Thoracic aorta (tissue), 2 donors: ENCODE results near the gene ALCAM. TPM values are rescaled to one million over a fixed set of nuclear protein-coding genes. Genes with fewer than 3 reads are reported as not detected.
A peak's percentile ranks its signal among the peaks of the same experiment; 100 is the strongest.

Source experiments
- ATAC-seq: fragments of 150-250 bp; one replicate; pipeline ENCODE4 v1.8.0; 2017; ENCODE audit warnings: low read depth; ENCODE audit not compliant: insufficient number of reproducible peaks, low FRiP score
- DNase-seq: peaks from one replicate; pipeline ENCODE4 v3.0.0-alpha.2; 2020; ENCODE audit warnings: low spot score
- H3K27ac ChIP-seq, 2 donors: fragments of 200-600 bp; sonication (generic); 1 replicate in 1 of 2; 2 replicates in 1 of 2; pipeline ENCODE4 v1.5.1; 2016; ENCODE audit warnings: mild to moderate bottlenecking in 2 of 2, moderate library complexity in 2 of 2
- H3K27me3 ChIP-seq: fragments of 200-600 bp; sonication (generic); replicated peaks from 2 replicates; pipeline ENCODE4 v1.6.0; 2016; ENCODE audit warnings: mild to moderate bottlenecking; ENCODE audit not compliant: insufficient read depth
- H3K36me3 ChIP-seq: fragments of 200-600 bp; sonication (generic); one replicate; pipeline ENCODE4 v1.5.1; 2016
- H3K4me1 ChIP-seq, 2 donors: fragments of 200-600 bp; sonication (generic); 1 replicate in 1 of 2; 2 replicates in 1 of 2; pipeline versions ENCODE4 v1.5.1 to v1.6.0; 2016; ENCODE audit warnings: low read depth in 2 of 2, mild to moderate bottlenecking in 1 of 2; ENCODE audit not compliant: control insufficient read depth in 1 of 2
- H3K4me3 ChIP-seq: fragments of 200-600 bp; sonication (generic); 2 replicates; pipeline ENCODE4 v1.5.1; 2016; ENCODE audit warnings: mild to moderate bottlenecking
- H3K9me3 ChIP-seq: fragments of 200-600 bp; sonication (generic); 2 replicates; pipeline ENCODE4 v1.5.1; 2016
- CTCF ChIP-seq: fragments of 200-600 bp; sonication (generic); IDR thresholded peaks from one replicate; pipeline ENCODE4 v1.5.1; 2019; ENCODE audit warnings: antibody characterized with exemption
- total RNA-seq, 2 donors: library from RNA; depleted of rRNA; stranded (reverse); fragments of >200 nt; gene quantifications; one replicate each; pipeline versions ENCODE4 v1.1.0 to v1.2.3, GENCODE V29; 2016

Gene ALCAM
- total RNA-seq, 2 donors from 2014 or later, result 109 to 122 TPM

- Histone ChIP-seq H3K27me3 (no peaks in the 10 kb centered on the region), H3K27ac (peak overlapping the region in 1 of 2 donors; percentile 86), H3K4me1 (peaks cover 8 to 27% of the 10 kb centered on the region in 2 donors), H3K4me3 (no peak overlapping the region), H3K36me3 (no peaks in the 10 kb centered on the region), H3K9me3 (no peaks in the 10 kb centered on the region)
- TF ChIP-seq CTCF, result no peak
- DNase-seq, result no peak
- ATAC-seq, result no peak
Measured at GRCh38 chr3:105364128-105364527, 2.6 kb upstream of the ALCAM start.

DNA sequence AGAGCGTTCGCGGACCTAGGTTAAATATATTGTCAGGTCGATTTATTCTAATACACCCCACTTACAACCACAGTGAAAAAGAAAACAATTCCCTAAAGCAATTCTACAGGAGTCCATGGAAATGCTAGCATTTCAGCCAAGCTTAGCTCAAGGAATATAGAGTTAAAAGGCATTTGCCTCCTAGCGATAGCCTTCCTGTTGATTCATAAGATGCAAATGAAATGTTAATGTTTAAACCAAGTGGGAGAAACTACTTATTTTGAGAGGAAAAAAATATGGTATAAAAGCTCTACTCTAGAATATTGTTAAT is 1.7 kb upstream of the ALCAM start:
- DNase-seq (no peak), ATAC-seq (no peak)
- Histone ChIP-seq H3K36me3 (no peaks in the 10 kb centered on the region), H3K27ac (peak overlapping the region; percentile 73 to 86), H3K9me3 (no peaks in the 10 kb centered on the region), H3K4me1 (peaks cover 10 to 23% of the 10 kb centered on the region in 2 donors), H3K4me3 (peak overlapping the region; percentile 88), H3K27me3 (no peaks in the 10 kb centered on the region)
- no peak for TF ChIP-seq CTCF

- TF ChIP-seq CTCF, result no peak
- ATAC-seq (peak; percentile 22), DNase-seq (no peak)
- peaks cover 16 to 27% of the 10 kb centered on the region in 2 donors for H3K4me1 ChIP-seq
- H3K4me3 ChIP-seq, result peak overlapping the region; percentile 88
- H3K27me3 ChIP-seq, result no peaks in the 10 kb centered on the region
- no peaks in the 10 kb centered on the region for H3K9me3 ChIP-seq
- H3K36me3 ChIP-seq, result no peaks in the 10 kb centered on the region
- peak overlapping the region; percentile 73 to 86 for H3K27ac ChIP-seq
Measured at GRCh38 chr3:105365391-105366325, 1.1 kb upstream of the ALCAM start.

- Histone ChIP-seq H3K4me1 (peaks cover 17 to 32% of the 10 kb centered on the region in 2 donors), H3K27me3 (no peaks in the 10 kb centered on the region), H3K36me3 (no peaks in the 10 kb centered on the region), H3K4me3 (peak overlapping the region; percentile 88), H3K27ac (peak overlapping the region; percentile 73 to 86), H3K9me3 (no peaks in the 10 kb centered on the region)
- no peak for DNase-seq
- TF ChIP-seq CTCF, result no peak
- ATAC-seq, result no peak
Measured at GRCh38 chr3:105367063-105367405, 325 bp downstream of the ALCAM start.

DNA sequence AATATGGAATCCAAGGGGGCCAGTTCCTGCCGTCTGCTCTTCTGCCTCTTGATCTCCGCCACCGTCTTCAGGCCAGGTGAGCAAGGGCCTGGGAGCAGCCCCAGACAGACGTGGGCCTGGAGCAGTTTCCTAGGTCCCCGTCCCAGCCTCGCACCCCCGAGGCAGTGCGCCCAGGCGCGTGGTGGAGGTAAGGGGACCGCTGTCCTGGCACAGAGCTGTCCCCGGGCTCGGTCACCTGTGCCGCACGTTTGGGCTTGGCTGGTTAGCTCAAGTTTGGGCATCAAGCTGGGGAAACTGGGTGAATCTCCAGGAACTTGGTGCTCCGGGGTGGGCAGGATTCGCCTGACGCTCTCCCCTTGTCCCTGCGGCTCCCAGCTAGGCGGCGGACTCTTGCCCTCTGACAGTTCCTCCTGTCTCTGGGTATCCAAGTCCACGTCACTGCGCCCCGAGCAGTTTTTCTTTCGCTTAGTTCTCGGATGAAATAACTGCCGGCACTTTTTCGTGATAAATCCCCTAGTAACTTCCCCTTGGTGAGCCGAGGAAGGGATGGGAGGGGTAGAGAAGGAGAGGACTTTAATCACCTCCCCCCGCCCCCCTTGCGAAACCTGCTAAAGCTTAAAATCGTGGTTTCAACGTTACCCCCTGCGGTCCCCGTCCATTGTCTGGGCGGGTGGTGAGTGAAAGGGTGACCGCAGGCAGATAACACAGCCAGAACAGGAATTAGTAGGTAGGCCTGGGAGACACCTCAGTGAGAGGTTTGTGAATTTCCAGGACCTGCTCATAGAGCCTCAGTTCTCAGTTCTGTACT is 901 bp downstream of the ALCAM start:
- H3K36me3 ChIP-seq, result no peaks in the 10 kb centered on the region
- DNase-seq (no peak), ATAC-seq (peak; percentile 10)
- peaks cover 16 to 26% of the 10 kb centered on the region in 2 donors for H3K4me1 ChIP-seq
- no peaks in the 10 kb centered on the region for H3K9me3 ChIP-seq
- H3K4me3 ChIP-seq, result peak overlapping the region; percentile 88
- H3K27ac ChIP-seq, result peak overlapping the region; percentile 73 to 86
- no peaks in the 10 kb centered on the region for H3K27me3 ChIP-seq
- TF ChIP-seq CTCF, result no peak
